Prostate gland (tissue), 2 donors: ENCODE measurements around the gene KIF1B.

ENCODE experiments used
- CTCF ChIP-seq, 4 experiments: fragments of 200-600 bp in 2 of 4; fragments of 450-650 bp in 2 of 4; sonication (generic) in 2 of 4; IDR thresholded peaks; 1 replicate in 3 of 4; 2 replicates in 1 of 4; pipeline ENCODE4 v1.5.1; 2016 to 2019; ENCODE audit warnings: antibody characterized with exemption in 4 of 4, mild to moderate bottlenecking in 2 of 4, moderate library complexity in 2 of 4
- POLR2A ChIP-seq: fragments of 450-650 bp; IDR thresholded peaks from one replicate; pipeline ENCODE4 v1.6.1; 2016; ENCODE audit warnings: antibody characterized with exemption, mild to moderate bottlenecking
- POLR2AphosphoS5 ChIP-seq: sonication (generic); formaldehyde crosslinking; IDR thresholded peaks from one replicate; pipeline ENCODE4 v1.6.1; 2017; ENCODE audit warnings: antibody characterized with exemption

GRCh38 chr1:10245674-10246073 lies 35.3 kb downstream of the KIF1B start:
- TF ChIP-seq CTCF (IDR thresholded peaks at IDR 0.05) (no peak), POLR2AphosphoS5 (no peak), POLR2A (no peak)
